GM18873 (cell line): ENCODE data around the gene ALK.

Source experiments
- ATAC-seq: cut with Tn5 transposase; IDR thresholded peaks from one replicate; pipeline ENCODE4 v1.9.1; 2021; ENCODE audit warnings: mild to moderate bottlenecking, moderate library complexity, moderate number of reproducible peaks; ENCODE audit not compliant: unreplicated experiment, low FRiP score

Gene ALK

DNA sequence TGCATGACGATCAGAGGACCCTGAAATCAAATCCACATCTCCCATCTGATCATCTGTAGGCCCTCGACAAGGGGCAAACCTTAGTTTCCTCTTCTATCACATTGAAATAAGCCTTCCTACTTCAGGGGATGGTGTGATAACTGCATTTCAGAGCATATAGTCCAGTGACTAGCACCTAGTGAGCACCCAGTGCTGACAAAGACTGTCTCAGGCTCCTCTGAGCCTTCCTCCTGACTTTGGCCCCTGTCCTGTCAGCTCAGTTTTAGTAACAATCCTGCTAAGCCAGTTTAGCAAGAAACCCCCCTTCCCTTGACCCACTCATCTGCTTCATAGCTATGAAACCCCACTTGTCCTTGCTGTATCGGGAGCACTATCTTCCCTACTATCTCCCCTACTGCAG is 304.0 kb downstream of the ALK start:
- ATAC-seq = no peak

DNA sequence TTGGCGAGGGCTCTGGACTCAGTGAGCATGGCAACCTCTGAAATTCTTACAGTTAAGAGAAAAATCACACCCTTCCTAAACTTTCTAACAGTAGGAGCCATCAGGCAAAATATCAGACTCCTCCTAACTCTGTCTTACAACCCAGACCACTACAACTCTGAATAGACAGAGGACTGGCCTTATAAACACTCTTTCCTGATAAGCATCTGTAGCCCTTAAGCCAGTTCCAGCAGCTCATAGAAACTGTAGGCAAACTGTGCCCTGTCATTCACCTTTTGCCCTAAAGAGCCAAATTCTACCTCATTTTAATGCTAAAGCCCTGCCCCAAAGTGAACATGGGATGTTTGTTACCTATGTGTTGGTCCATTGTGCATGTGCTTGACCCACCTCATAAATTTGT is 304.8 kb downstream of the ALK start:
- ATAC-seq = no peak

DNA sequence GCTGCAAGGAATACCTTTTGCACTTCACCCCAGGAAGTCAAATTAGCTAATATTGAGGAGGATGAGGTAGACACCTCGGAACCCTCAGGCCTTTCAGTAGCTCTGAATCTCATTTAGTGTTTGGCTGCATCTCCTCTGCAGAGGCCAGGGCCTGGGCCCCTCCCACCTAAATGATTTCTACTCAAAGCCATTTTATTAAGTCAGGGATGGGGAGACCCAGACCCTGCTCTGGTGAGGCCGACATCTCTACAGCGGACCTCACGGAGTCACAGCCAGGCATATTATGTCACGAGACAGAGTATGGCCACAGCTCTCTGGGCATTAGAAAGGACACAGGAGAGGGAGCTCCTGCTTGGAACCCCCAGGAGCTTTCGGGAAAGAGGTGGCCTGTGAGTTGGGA is 305.5 kb downstream of the ALK start:
- ATAC-seq = no peak

DNA sequence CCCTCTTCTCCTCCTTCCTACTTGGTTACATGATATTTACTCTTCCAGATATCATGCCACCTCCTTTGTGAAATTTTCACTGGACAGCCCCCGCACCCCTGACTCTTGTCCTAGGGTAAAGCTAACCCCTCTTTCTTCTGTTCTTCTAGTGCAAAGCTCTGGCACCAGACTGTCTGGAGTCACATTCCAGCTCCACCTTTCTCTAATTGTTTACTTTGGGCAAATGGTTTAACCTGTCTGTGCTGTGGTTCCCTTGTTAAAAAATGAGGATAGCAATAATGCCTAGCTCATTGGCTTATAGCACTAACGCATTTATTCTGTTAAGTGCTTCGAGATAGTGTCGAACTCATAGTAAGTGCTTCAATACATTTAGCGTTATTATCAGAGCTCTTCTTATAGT is 306.2 kb downstream of the ALK start:
- no peak for ATAC-seq

DNA sequence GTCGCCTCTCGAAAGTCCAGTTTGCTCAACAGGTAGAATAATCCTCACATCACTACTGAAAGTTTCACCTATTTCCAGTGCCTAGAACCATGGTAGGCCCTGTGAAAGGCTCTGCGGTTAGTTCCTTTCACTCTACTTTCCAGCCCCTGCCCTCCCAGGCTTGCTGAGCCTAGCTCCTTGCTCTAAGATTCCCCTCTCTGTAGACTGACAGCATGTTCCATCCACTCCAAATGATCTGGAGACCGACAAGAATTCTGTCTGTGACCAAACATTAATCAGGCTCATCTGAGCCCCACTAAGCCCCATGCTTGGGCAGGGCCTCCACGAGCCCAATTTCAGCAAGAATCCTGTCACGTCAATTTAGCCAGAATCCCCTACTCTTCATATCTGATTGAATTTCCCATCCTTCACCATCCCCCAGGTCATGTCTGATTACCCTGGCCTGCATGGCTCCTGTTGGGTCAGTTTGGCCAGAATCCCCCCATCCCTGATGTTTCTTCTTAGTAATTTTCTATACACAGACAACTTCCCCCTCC is 307.0 kb downstream of the ALK start:
- ATAC-seq = no peak

DNA sequence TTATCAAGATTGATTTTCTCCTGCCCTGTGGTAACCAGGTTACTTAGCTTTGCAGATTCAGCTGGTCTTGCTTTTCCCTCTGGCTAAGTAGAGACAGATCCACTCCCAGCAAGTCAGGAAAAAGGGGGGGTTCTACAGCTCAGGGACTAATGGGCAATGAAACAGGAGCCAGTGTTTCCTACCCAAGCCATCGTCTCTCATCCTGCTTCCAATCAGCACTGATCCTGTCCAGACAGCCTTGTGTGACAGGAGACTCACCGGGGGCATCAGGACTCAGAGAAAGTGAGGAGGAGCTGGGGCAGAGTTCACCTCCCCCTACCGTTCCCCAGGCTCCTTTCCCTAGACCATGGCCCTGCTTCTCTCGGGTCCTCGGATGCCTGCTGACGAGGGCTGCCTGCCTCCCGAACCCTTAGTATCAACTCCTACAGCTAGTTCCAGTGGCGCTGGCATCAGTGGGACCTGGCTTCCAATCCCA is 307.6 kb downstream of the ALK start:
- no peak for ATAC-seq

DNA sequence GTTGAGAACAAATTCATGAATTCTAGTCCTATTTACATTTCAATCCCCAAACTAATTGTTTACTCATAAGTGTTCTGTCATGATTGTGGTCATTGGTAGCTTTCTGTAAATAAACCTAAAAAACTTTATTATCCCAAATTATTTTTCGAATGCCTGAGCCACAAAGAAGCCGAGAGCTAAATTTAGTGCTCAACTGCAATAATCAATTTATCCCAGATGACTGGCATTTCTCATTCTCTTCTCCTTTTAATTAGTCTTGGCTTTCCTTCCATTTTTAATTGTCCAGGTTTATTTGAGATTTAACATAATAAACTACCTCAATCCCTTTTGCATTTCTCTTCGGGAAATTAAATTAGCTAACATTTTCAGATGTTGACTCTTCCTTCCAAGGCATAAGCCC is 308.3 kb downstream of the ALK start:
- no peak for ATAC-seq

DNA sequence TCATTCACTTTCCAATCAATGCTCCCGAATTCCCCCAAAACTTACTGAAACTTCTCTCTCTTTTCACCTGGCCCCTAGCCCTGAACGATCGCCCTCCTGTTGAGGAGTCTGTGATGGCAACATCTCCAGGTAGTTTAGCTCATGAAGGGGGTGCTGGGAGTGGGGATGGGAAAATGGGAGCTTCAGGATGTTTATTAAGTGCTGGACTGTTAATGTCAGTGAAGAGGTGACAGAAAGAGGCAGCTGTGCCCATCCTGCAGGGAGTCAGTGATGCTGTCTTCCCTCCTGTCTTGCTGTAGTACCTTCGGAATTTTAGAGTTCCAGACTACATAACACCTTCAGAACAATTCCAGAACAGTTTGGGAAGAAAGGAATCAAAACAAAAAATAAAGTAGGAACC is 308.8 kb downstream of the ALK start:
- ATAC-seq = no peak

DNA sequence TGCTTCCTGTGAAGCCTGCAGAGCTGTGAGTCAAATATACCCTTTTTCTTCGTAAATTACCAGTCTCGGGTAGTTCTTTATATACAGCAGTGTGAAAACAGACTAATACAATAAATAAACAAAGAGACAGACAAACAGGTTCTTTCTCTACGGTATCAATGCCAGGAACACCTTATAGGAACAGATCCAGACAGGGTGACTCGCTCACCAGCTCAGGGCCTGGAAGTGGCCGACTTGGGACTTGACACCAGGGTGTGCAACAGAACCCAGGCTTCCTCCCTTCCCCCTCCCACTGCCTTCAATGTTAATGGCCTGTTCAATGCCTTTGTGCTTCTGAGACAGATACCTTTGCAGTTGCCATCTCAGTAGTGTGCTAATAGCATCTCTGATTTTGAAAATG is 309.5 kb downstream of the ALK start:
- no peak for ATAC-seq

DNA sequence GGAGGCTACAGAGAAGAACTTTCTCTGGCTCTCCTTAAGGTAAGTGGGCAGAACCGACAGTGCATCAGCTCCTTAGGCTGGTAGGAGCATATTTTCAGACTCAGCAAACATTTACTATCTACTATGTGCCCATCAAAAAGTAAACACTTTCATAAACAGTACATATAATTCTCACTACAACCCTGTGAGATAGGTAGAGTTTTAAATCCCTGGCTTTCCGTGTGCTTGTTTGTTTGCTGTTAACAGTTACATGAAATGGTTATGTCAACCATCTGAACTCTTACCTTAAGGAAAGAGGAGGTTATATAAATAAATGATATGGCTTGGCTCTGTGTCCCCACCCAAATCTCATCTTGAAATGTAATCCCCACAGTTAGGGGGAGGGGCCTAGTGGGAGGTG is 310.1 kb downstream of the ALK start:
- no peak for ATAC-seq

DNA sequence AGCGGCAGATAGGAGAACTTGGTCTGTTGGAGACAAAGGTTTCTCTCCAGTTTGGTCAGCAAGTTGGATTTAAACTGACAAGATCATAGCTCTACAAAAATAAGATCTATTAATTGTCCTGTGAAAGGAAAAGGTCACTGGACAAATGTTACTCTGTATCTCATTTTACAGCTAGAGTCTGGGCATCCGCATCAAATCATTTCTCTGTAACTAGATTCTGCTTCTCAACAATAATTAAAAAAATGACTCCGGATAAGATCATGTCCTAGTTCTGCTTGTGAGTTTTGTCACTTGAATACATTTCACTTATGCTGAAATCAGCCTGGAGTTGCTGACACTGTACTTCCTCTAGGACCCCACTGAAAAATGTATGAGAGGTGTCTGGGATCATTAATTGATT is 310.8 kb downstream of the ALK start:
- ATAC-seq = no peak

DNA sequence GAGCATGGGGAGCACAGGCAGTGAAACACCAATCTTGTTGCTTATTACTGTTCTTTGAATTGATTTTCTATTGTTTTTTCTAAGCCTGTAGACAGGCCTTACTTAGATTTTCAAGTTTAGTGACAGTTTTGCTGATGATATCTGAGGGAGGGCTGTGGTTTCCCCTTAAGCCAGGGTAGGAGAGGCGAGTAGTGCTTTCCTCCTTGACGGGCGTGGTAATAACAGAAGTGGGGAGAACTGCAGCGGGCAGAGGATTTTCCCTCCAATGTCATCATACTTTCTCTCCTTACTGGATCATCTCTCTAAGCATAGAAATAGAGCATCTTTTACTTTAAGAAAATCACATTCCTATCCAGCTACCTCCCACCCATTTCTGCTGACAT is 314.4 kb downstream of the ALK start:
- no peak for ATAC-seq

DNA sequence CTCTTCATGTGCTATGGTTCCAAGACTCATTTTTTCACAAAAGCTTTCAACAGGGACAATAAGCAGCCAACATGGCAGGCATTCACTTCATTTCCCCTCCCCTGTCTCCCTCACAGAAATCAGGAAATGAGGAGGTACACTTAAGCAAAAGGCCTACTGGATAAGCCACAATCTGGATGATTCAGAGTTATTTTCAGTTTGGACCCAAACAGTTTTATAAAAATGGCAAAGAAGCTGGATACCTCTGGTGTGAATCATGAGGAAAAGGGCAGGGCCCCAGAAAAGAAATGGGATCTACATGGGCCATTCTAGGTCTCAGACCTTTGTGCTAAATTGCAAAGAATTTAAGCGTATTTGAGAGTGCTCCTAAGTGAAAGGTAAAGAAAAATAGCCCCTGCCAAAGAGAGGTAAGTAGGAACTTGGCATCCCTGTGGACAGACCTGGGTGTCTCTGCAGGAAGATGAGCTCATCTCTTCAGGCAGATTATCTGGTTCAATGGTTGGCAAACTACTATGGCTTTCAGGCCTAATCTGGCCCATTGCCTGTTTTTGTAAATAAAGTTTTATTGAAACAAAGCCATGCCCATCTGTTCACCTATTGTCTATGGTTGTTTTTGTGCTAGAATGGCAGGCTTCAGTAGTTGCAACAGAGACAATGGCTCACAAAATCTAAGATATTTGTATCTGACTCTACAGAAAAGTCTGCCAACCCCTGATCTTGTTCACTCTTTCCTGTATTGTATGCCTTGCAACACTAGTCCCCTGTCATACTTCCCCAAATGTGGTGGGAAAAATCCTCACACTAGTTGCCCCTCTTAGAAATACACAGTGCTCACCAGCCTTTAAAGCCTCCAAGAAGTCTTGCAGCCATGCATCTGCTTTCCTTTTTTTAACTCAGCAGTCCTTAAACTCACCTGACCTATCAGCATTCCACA is 315.0 kb downstream of the ALK start:
- no peak for ATAC-seq

DNA sequence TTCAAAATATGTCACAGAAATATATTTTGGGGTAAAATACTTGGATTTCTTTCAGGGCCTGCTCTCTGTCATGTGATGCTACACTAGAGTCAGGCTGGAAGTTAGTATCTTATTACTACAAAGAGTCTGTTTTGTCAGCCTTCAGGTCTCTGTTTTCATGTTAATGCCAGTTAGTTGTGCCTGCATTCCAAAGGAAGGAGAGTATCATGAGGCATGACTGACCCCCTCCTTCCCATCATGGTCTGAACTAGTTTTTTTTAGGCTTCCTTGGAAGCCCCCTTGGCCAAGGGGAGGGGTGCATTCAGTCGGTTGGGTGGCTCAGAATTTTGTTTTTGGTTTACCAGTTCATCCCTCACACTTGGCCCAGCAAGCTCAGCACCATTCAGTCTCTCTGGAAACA is 318.0 kb downstream of the ALK start:
- ATAC-seq = no peak

DNA sequence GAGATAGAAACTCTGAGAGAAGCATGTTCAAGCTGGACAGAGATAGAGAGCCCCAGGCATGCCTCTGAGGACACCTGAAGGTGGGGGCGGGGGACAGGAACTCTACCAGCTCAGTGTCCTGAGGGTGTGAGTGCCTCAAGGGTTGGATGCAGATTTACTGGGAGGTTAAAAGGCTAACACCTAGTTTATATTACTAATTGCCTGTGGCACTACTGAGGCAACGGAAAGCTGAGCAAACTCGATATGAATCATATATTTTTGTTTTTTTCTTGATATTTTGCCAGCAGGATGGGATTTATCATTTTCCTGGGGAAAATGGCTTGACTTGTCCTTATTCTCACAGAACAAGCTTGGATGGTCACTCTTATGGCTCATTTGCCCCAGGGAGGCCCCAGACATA is 319.5 kb downstream of the ALK start:
- no peak for ATAC-seq

DNA sequence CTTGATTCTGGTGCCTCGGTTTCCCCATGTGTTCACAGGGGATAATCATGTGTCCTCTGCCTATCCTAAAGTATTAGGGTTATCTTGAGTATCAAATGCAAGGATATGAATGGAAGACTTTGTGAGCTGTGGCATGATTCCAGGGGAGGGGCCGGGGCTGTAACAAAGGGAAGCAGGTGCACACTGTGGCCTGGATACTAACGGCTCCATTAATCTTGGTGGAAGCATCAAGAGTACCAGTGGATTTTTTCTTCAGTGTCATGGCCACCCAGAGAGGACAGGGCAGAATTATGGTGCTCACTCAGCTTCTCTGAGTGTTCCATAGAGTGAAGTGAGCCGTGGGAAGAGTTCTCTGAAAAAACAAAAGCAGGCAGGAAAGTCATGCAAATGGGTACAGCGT is 320.1 kb downstream of the ALK start:
- ATAC-seq = no peak

DNA sequence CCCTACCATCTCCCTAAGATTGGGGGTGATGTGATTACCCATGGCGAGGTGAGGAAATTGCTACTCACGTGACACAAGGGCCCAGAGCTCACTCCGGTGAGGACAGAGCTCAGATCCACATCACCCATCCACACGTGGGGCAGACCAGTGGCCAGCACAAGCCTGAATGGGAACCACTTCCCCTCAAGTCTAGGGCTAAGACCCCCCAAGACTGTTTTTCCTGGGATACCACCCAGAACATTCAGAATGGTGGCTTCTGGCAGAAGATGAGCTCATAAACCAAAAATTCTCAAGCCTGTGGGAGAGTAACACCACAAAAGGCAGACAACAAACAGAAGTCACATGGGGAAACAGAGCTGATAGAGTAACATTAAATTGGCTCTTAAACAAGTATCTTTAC is 321.4 kb downstream of the ALK start:
- no peak for ATAC-seq

DNA sequence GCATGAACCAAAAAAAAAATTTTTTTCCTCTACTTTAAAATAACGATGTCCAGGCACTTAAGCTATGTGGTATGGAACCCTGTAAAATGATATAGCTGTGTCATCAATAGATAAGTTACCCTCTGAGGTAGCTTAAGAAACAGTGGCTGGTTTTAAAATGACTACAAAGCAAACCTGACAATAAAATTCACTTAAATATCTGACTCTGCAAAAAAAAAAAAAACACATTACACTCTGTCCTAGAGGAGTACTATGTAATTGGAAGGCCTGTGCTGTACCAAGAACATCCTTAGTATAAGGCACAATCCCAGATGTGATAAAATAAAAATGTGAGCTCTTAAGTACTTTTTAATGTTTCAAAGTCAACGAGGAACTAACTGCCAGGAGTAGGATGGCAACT is 322.4 kb downstream of the ALK start:
- ATAC-seq = no peak

DNA sequence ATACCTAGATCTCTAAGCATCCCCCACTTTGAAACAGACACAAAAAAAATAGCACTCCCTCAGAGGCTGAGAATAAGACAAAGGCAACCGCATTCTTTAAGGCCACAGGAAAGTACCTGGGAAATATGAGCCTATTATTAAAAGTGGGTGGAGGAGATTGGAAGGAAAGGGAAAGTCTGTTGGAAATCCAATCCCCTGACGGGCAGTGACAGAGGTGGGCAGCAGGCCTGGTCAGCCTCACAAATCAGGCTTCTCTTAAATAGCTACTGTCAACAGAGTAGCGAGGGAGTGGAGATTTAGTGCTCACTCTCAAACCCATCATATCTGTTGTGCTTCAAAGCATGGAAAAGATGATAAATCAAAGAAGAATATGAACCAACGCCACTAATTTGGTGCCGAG is 324.4 kb downstream of the ALK start:
- ATAC-seq = no peak

DNA sequence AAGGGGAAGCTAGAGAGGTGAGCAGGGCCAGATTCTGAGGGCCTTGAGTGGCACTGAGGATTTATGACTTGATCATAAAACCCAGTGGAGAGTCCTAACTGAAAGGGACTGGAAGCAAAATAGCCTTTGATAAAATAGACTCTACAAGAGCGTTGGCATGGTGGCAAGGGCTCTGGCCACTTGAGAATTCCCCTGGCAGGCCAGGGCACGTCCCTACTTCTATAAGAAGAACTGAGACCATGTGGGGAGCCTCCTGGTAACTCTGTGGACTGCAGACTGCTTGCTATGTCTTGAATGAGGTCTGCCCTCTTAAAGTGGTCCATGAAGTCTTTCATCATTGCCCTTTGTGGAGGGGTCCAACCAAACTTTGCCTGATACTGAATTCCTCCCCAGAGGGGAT is 324.8 kb downstream of the ALK start:
- no peak for ATAC-seq

DNA sequence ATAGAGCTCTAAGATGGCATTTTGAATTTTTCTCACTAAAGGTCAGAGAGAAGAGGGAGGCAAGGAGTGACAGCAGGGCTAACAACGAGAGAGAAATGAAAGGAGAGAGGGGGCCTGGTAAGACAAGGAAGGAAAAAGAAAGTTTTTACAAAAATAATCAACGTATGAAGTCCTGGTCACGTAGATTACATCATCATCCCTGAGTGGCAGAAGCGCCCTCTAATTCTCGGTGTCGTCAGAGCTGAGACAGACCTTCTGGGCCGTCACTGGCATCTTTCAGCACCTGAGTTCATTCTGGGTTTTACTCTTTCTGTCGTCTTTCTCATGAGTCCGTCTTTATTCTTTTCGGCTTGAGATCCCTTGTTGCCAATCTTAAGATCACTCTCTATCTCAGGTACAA is 329.8 kb downstream of the ALK start:
- no peak for ATAC-seq

DNA sequence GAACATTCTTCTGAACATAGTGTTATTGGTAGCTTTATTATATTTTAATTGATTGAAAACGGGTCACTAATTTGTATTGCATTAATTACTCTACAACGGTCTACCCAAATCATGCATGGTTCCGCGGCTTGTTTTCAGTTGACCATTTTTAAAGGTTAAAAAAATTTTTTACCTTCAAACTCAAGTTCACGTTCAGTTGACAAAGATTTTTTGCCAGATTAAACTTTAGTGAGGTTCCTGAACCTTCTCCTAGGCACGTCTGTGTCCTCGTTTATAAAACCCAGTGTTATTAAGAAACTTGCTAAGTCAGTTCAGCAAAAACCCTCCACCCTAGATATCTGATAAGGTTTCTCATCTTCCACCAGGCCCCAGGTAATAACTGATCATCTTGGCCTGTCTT is 331.2 kb downstream of the ALK start:
- ATAC-seq = no peak
